ENCODE results near the gene APBA2.

DNA sequence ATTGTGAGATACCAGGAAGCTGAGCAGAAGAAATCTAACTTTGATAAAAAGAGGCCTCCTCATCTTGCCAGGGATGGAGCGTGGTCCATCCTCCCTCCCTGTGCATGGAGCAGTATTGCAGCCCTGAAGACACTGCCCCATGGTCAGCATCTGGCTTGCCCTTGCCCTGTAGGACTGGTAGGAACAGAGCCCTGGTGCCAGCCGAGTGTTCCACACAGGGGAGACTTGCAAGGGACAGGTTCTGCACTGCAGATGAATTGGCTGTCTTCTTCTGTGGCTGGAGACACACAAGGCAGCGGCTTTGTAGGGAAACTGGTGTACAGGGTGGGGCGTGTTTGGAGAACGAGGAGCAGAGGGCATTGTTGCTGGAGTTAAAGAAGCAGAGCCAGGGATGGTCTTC, 110.5 kb downstream of the APBA2 start:
- TF ChIP-seq, protein P1, sequence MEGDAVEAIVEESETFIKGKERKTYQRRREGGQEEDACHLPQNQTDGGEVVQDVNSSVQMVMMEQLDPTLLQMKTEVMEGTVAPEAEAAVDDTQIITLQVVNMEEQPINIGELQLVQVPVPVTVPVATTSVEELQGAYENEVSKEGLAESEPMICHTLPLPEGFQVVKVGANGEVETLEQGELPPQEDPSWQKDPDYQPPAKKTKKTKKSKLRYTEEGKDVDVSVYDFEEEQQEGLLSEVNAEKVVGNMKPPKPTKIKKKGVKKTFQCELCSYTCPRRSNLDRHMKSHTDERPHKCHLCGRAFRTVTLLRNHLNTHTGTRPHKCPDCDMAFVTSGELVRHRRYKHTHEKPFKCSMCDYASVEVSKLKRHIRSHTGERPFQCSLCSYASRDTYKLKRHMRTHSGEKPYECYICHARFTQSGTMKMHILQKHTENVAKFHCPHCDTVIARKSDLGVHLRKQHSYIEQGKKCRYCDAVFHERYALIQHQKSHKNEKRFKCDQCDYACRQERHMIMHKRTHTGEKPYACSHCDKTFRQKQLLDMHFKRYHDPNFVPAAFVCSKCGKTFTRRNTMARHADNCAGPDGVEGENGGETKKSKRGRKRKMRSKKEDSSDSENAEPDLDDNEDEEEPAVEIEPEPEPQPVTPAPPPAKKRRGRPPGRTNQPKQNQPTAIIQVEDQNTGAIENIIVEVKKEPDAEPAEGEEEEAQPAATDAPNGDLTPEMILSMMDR (optimal IDR thresholded peaks at IDR 0.05 in 1 of 3, IDR thresholded peaks at IDR 0.05 in 1 of 3, conservative IDR thresholded peaks at IDR 0.05 in 1 of 3; ENCODE audit: extremely low read depth in 1 of 3, insufficient read depth in 2 of 3, low read length in 3 of 3), result no peak
- no peak for TF ChIP-seq EZH2 (IDR thresholded peaks at IDR 0.05; ENCODE audit: low read length)
